Stimulated activated CD8-positive, alpha-beta memory T cell treated with anti-CD3 and anti-CD28 coated beads, Interleukin-12 subunit alpha, Interleukin-12 subunit beta, amount 100 ng/mL, for 4 hours (primary cell): Measurements from ENCODE around the gene MRPS11.
"Not testable (repeated sequence)": the region's sequence is repeated elsewhere in the genome, so short reads cannot be mapped to it uniquely, and the experiment has no call there.

ENCODE experiments used
- DNase-seq: peaks from one replicate; pipeline ENCODE4 v3.0.0-alpha.2; 2020; ENCODE audit warnings: low read depth

MRPS11 gene

GRCh38 chr15:88489321-88489720, 21.8 kb downstream of the MRPS11 start:
- DNase-seq = no peak

DNA sequence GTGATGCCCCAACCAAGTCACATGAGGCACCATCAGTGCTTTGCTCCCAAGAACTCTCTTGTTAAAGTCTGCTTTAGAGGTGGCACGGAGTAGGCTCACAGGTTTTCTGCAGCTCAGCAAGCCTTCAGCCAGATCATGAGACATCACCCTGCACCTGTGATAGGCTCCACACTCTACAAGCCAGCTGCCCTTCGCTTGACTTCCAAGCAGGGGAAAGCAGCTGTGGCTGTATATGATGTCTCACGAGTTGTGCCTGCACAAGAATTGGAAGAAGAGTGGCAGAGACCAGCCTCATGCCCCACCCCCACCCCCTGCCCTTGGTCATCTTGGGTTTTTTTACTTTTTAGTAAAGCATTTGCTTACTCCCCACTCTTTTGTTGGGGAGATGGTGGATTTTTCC, 22.5 kb downstream of the MRPS11 start:
- no peak for DNase-seq

- no peak for DNase-seq
Measured at GRCh38 chr15:88491158-88491557, 23.6 kb downstream of the MRPS11 start.

GRCh38 chr15:88493844-88494243, 26.3 kb downstream of the MRPS11 start:
- DNase-seq = no peak

DNA sequence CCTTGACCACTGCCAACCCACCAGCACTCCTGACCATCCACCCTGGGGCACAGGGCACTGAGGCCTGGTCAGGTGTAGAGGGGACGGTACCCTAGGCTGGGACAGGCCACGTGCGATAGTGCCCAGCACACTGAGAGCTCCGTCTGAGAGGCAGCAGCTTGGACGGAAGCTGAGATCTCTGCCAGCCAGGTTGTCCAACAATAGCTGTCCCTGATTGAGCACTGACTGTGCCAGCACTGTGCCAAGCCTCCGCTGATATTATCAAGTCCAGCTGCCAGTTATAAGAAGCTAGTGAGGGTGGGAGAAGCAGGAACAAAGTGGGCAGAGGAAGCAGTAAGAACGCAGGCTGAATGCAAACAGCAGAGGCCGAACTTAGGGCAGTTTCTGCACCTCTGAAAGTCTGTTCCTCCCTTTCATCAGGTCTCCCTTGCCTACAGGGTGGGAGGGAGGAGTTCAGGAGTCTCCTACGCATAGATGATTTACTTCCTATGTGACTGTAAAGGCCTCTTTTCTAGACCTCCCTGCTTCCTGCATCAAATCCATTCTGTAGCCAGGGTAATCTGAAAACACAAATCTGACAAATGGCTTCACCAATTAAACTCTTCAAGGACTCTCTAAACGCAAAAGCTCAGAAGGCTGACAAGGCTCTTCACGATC, 29.7 kb downstream of the MRPS11 start:
- no peak for DNase-seq

GRCh38 chr15:88498996-88499395, 31.5 kb downstream of the MRPS11 start:
- no peak for DNase-seq

DNA sequence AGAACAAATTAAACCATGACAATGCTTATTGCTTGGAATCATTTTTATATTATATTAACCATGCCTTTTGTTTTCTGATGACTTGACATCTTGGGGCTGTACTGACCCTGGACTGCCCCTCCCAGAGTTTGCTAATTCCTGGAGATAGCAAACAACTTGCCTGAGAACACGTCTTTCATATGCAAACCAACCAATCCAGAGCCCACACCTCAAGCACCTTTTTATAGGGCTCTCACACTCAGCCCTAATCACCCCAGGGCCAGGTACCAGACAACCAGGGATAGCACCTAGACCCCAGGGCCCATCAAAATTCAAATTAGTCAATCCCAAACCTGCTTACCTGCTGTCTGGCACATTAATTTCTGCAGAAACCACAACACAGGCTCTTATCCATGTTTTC, 36.9 kb downstream of the MRPS11 start:
- DNase-seq = no peak

- DNase-seq = no peak
Measured at GRCh38 chr15:88505721-88506120, 38.2 kb downstream of the MRPS11 start.

DNA sequence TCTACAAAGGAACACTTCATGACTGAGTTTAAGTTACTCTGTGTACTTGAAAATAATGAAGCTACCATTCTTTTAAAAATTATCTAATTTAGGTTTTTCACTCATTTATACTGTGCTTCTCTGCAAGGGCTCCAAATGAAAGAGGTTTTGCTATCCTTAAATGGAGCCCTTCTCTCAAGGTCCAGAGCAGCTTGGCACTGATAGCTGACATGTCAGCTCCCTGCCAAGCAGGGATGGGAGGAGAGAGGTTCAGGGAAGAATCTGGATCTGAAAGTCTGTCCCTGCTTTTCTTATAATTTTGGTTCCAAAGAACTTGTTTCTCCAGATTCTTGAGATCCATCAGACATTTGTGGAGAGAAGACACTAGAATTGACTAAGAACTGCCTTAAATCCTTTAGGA, 39.1 kb downstream of the MRPS11 start:
- DNase-seq = no peak

- DNase-seq = no peak
Measured at GRCh38 chr15:88509321-88509720, 41.8 kb downstream of the MRPS11 start.

GRCh38 chr15:88509964-88510363, 42.5 kb downstream of the MRPS11 start:
- DNase-seq = no peak

- no peak for DNase-seq
Measured at GRCh38 chr15:88511161-88511560, 43.7 kb downstream of the MRPS11 start.

GRCh38 chr15:88512078-88512477, 44.6 kb downstream of the MRPS11 start:
- no peak for DNase-seq

DNA sequence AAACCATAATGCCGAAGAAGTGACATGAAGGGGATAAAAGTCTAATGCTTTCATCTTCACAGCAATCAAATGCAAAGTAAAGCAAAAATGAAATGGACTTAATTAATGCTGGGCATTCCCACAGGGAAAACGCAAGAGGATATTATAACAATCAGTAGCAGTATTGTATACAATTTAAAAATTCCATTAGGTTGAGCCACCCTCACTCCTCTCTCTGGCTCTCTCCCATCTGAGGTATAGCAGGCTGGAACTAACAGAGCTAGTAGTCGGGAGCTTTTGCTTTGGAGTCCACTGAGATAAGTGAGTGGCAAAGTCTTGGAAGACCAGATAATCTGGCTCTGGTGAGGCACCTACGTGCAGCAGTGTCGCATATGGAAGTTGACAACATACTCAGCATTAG, 45.1 kb downstream of the MRPS11 start:
- no peak for DNase-seq

DNA sequence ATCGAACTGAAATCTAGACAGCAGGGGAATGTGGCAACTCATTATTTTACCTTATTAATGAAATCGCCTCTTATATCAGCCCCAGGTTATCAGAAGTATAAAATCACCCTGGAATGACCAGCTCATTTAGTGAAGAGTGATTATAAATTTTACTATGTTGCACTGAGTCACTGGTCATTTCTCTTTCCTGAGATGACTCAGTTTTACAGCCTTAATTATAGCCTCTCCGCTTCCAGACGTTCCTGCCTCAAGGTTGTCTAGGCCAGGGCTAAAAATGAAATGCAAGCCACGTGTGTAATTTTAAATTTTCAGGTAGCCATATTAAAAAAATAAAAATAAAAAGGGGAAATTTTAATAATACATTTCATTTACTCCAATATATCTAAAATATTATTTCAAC, 45.7 kb downstream of the MRPS11 start:
- DNase-seq = no peak

DNA sequence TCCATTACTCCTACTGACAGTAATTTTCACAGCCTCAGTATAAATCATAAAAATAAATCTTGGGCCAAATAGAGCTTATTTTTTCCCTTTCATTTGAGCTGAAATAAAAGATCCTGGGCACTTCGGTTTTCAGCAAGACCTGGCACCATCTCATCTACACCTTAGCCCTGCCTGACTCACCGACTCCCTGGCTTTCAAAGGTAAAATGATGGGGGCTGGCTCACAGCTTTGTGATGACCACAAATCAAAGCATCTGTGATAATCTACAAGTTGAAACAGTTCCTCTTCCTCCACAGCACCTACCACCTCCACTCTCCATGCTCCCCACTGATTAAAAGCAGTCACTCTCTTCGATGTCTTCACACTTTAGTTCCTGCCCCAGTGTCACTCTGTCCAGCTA, 51.4 kb downstream of the MRPS11 start:
- DNase-seq = no peak

GRCh38 chr15:88524094-88524493, 56.6 kb downstream of the MRPS11 start:
- DNase-seq = not testable (repeated sequence)

DNA sequence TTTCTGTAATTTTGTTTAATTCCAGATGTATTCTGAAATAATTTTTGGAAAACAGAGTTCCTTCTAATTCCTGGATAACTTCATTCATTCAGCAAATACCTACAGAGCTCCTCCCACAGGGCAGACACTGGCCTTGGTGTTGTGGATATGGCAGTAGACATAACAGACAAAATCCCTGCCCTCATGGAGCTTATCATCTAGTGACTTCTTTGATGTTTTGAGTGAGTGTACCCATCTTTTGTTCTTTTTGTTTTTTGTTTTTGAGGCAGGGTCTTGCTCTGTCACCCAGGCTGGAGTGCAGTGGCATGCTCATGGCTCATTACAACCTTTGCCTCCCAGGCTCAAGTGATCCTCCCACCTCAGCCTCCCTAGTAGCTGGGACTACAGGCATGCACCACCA, 57.9 kb downstream of the MRPS11 start:
- no peak for DNase-seq

DNA sequence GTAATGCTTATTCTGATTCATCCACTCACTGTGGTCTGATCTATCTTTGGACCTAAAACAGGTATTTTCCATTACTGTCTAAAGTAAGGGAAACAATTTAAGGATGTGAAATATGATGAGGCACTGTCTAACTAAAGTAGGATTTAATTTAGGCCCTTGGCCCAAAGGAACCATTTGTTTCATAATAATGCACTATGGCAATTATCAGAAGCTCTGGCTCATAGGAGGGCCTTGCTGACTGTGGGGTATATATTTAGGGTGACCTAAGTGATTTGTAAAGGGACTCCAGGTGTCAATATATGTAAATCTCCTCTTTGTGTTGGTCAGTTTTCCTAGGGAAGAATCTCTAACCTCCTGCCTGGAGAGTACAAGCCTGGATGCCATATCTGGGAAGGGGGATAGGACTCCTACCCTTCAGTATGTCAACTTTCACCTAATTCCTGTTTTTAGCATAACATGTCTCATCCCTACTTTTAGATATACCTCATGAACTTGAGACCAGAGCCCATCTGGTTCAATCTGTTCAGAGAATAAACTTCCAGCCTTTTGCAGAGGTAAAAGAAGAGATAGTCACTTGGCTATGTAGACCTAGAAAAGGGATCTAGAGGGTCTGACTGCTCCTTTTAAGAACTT, 58.9 kb downstream of the MRPS11 start:
- DNase-seq = no peak

DNA sequence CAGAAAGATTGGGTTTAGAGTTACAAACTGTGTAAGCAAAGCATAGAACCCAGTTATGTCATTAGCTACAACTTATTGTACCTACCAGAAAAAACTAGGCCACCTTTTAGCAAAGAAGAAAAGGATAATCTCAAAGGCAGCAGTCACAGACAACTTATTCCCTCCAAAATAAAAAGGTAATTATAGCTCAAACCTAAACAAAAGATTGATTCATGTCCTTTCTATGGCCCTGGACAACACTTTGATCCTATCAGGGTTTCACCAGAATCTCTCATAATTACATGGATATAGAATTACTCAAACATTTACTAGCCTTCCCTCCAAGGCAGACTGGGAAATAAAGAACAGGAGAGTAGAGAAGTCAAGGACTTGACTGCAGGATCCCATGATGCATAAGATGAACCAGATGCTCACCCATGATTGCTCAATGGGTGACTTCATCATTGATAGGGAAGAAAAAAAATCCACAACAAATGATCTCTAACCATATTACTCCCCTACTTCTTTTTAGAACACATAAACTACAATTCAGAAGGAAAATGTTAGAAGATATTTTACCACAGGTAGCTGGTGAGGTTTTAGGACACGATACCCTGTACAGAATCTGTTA, 61.6 kb downstream of the MRPS11 start:
- no peak for DNase-seq
